NCI-H774 (cell line): ENCODE data around the gene KANSL1L.
"Not testable (repeated sequence)": the region's sequence is repeated elsewhere in the genome, so short reads cannot be mapped to it uniquely, and the experiment has no call there.

Experiments used
- DNase-seq: peaks from one replicate; lab custom pipeline; 2025; lab: John Stamatoyannopoulos, UW

The KANSL1L gene

GRCh38 chr2:210177115-210177514, 5.9 kb upstream of the KANSL1L start:
- DNase-seq: not testable (repeated sequence)

- no peak for DNase-seq
Observed at GRCh38 chr2:210174086-210174485, 2.9 kb upstream of the KANSL1L start.

GRCh38 chr2:210172219-210172575, 988 bp upstream of the KANSL1L start:
- DNase-seq: no peak

- peak; percentile 90 for DNase-seq
Observed at GRCh38 chr2:210170446-210171303, 534 bp downstream of the KANSL1L start.

DNA sequence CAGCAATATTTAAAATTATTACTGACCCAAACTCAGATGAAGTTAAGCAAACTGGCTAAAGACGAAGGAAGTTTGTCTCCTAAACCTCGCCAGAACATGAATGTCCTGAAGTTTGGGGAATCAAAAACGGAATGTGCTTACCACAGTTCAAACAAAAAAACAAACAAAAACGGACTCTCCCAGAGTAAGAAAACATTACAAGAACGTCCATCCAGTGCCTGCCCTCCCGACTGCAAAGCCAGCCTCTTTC, 1.1 kb downstream of the KANSL1L start:
- no peak for DNase-seq

DNA sequence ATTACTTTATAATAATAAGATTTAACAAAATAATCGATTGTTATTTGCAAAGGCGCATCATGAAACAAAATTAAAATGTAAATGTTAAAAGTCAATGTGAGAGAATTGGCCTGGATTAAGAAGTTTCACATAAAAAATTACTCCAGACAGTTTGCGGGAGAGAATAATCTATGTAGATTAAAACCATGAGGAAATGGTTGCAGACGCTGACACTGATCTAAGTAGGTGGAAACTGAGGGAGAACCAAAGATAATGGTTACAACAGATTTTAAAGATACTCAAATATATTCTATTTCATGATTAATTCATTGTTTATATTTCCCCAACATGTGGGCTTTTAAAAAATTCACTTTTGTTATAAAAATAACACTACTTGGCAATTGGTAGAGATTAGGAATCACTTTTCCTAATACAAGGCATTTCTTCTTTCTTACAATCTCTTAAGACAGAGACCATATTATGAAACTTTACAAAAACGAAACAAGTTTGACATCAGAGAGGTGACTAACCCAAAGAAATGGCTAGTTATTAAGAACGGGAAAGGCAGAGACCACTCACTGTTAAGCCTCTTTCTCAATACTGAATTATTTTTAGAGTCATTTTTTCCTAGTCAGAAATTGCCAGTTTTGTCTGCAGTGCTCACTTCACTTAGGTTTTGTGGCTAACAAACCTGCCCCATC, 1.6 kb downstream of the KANSL1L start:
- no peak for DNase-seq

DNA sequence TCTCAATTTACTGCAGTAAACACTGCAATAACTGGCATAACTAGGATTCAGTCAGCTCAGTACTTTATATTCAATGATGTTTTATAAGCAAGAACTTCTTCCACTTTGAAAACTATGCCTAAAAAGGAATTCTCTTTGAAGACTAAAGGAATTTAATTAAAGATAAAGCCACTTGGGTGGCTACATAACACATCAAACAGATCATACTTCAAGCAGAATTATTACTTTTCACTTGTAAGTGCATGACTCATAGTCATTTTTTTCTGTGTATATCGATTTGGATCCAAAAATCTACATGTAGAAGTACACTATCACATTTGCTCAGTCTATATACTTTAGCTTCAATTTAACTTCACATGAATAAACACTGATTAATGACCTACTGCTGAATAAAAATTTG, 4.0 kb downstream of the KANSL1L start:
- DNase-seq: no peak

DNA sequence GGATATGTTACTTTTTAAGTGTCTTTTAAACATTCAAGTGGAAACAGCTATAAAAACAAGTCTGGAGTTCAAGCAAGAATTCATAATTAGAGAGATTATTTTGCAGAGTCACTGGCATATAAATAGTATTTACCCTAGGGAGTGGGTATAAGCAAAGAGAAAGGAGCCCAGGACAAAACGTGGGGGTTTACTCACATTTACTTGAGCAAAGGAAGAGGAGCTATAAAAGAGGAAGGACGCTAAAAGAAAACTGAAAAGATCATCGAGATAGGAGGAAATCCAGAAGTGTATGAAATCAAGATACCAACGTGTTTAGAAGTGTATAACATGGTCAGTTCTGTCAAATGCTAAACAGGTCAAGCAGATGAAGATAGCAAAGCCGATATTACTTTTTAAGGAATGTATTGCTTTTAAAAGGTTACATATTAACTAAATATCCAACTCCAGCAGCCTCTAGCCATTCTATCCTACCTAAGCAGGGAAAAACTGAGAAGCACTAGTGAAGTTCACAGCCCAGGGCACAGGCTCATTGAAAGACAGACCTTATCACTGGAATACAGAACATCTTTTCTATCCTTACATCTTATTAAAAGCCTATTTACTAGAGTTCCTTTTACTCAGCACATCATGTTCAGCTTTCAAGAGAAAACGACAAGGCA, 8.6 kb downstream of the KANSL1L start:
- no peak for DNase-seq

GRCh38 chr2:210159059-210159458, 12.2 kb downstream of the KANSL1L start:
- DNase-seq: no peak

DNA sequence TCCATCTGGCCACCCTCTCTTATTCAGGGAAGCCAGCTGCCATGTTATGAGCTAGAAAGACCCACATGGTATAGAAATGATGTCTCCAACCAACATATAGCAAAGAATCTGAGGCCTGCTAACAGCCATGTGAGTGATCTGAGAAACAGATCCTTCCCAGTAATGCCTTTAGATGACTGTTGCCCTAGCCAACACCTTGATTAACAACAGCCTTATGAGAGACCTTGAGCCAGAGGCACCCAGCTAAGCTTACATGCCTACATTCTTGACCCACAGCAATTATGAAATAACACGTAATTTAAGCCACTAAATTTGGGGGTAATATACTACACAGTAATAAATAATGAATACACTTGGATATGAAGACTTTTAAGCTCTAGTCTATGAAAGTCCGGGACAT, 13.0 kb downstream of the KANSL1L start:
- no peak for DNase-seq

DNA sequence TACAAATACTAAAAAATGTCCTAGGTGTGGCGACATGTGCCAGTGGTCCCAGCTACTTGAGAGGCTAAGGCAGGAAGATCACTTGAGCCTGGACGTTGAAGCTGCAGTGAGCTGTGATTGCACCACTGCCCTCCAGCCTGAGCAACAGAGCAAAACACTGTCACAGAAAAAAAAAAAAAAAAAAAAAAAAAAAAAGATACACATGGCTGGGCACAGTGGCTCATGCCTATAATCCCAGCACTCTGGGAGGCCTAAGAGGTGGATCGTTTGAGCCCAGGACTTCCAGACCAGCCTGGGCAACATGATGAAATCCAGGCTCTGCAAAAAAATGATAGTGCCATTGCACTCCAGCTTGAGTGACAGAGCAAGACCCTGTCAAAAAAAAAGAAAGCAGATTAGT, 13.7 kb downstream of the KANSL1L start:
- no peak for DNase-seq

DNA sequence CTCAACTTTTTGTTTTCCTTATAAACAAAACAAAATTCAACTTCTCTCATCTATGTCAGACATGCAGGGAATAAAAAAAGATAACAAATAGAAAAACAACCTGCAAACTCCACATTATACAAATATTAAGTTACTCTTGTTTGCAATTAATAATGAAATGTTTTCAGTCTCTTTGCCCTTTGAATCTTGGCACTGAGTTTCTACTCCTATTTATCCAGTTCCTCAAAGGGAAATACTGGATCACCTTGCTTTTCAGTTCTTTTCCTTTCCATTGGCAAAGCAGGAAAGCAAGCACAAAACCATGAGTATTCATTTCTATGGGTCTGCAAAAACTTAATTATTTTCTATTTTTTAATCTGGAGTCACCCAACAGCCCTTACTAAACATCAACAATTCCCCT, 23.6 kb downstream of the KANSL1L start:
- no peak for DNase-seq

- no peak for DNase-seq
Observed at GRCh38 chr2:210132239-210132638, 39.0 kb downstream of the KANSL1L start.

- DNase-seq: peak; percentile 84
Observed at GRCh38 chr2:210128961-210129360, 42.2 kb downstream of the KANSL1L start.

DNA sequence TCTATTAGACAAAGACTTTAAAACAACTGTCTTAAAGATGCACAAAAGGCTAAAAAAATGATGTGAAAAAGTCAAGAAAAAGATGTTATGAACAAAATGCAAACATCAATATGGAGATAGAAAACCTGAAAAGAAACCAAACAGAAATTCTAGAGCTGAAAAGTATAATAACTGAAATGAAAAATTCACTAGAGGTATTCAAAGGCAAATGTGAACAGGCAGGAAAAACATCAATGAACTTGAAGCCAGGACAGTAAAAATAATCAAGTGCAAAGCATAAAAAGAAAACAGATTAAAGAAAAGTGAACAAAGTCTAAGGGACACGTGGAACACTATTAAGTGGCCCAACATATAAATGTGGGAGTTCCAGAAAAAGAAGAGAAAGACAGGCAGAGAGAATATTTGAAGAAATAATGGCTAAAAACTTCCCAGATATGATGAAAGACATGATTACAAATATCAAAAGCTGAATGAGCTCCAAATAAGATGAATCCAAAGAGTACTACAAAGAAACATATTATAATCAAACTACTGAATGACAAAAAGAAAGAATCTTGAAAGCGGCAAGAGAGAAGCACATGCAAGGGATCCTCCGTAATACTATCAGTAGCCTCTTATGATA, 57.5 kb downstream of the KANSL1L start:
- DNase-seq: no peak

- no peak for DNase-seq
Observed at GRCh38 chr2:210112871-210113270, 58.3 kb downstream of the KANSL1L start.

- no peak for DNase-seq
Observed at GRCh38 chr2:210099940-210100339, 71.3 kb downstream of the KANSL1L start.

- DNase-seq: no peak
Observed at GRCh38 chr2:210094787-210095186, 76.4 kb downstream of the KANSL1L start.

DNA sequence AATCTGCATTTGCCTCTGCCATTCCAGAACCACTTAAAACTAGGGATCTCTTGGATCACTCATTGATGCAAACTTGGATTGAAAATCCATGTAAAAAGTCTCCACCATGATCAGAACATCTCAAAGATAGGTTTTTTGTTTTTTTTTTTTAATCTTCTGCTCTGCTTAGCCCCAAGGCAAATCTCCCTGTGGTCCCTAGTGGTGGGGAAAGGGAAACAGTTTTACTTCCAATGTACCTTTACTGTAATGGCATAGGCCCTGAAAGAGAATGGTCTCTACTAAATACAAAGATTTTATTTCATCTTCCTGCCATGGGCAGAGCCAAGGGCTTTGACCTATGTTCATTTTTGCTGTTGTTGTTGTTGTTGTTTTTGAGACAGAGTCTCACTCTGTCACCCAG, 78.4 kb downstream of the KANSL1L start:
- DNase-seq: no peak

DNA sequence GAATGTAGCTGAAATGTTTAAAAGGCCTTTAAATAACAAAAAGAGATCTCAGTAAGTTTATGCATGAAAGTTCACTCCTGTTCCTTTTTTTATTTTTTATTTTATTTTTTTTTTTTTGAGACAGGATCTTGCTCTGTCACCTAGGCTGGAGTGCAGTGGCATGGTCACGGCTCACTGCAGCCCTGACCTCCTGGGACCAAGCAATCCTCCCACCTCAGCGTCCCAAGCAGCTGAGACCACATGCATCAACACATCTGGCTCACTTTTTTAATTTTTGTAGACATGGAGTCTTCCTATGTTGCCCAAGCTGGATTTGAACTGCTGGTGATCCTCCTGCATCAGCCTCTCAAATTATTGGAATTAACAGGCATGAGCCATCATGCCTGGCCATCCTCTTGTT, 84.3 kb downstream of the KANSL1L start:
- no peak for DNase-seq

DNA sequence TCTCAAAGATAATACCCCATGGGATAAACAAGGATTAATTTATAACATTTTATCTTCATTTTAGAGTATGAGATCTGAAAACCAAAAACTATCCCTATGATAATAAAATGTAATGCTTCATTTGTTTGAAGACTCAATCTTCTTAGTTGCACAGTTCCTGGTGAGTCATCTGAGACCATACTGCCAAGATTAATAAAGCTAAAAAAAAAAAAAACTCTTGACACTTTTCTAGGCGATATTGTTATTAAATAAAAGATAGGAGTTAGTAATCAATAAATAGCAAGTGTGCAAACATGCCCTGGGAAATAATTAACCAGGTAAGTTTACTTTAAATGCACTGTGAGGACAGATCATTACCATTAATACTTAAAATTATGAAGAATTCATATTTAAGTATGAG, 84.9 kb downstream of the KANSL1L start:
- DNase-seq: no peak

- DNase-seq: no peak
Observed at GRCh38 chr2:210072922-210073509, 98.2 kb downstream of the KANSL1L start.

- no peak for DNase-seq
Observed at GRCh38 chr2:210072493-210072892, 98.7 kb downstream of the KANSL1L start.
